Embryonic facial prominence (tissue), 1 donor: ENCODE data around the gene PHGDH.

Experiments
- DNase-seq: peaks from one replicate; pipeline ENCODE4 v3.0.0-alpha.2; 2016; ENCODE audit errors: extremely low spot score

PHGDH gene

DNA sequence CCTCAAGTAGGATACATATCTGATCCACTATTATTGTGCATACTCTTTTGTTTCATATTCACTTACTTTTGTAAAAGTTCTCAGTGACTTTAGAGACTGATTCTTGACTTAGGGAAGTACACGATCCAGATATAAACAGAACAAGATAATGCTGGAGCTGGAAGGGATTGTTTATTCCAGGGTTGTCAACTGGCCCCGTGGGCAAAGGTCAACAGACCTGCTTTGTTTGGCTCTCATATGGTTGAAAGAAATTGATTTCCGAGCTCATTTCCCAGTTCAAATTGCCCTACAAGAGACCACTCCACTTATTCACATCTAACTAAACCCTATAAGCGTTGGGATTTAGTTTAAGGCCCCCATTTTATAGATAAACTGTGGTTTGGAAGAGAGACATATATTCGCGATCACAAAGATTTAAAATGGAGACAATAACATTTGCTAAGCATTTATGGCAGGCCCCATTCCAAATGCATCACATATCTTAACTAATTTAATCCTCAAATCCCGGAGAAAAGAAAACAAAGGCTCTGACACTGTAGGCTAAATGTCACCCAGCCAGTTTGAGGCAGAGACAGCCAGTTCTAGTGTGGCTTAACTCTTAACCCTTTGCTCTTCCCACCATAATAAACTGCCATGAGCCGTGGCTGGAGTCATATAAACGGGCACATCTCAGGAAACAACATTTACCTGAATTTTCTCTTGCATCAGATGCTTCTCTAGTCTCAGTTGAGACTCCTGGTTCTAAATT, 78.9 kb downstream of the PHGDH start:
- no peak for DNase-seq

DNA sequence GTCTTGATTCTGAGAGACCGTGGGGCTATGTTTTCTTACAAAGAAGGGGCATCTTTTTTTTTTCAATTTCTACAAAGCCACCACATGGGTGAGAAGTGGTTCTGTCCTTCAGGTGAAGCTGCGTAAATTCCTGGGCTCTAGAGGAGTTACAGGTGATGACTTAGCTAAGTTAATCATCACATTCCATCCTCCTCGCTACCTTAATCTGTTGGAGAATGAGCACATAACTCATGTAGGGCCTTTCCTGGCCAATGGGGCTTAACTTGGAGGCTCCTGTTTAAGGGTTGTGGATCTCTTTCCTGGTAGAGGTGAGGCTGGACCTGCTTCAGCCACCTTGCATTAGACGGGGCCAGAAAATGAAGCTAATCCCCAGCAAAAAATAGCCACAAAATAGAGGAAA, 79.6 kb downstream of the PHGDH start:
- DNase-seq, result no peak
